Psoas muscle (tissue), 8 donors: ENCODE data around the gene TUBG2. TPM values are rescaled to one million over a fixed set of nuclear protein-coding genes. Genes with fewer than 3 reads are reported as not detected.

ENCODE experiments used
- ATAC-seq, 4 donors: fragments of 200-7000 bp; cut with Tn5 transposase; one replicate each; pipeline ENCODE4 v1.9.1; 2020; ENCODE audit warnings: moderate library complexity in 3 of 4, mild to moderate bottlenecking in 2 of 4
- DNase-seq, 2 donors: peaks; one replicate each; pipeline ENCODE4 v3.0.0-alpha.2; 2020
- H3K27ac ChIP-seq: fragments of 200-600 bp; one replicate; pipeline ENCODE4 v1.8.0; 2022
- H3K27me3 ChIP-seq, 3 donors: fragments of 200-600 bp in 1 of 3; one replicate each; pipeline versions ENCODE4 v1.6.1 to v1.8.0; 2013 to 2022; ENCODE audit warnings: low read length in 2 of 3, mild to moderate bottlenecking in 2 of 3, moderate library complexity in 1 of 3; ENCODE audit not compliant: insufficient read depth in 3 of 3
- H3K36me3 ChIP-seq, 2 donors: fragments of 200-600 bp in 1 of 2; one replicate each; pipeline versions ENCODE4 v1.6.1 to v1.8.0; 2013 to 2022; ENCODE audit warnings: low read depth in 1 of 2, mild to moderate bottlenecking in 1 of 2, moderate library complexity in 1 of 2; ENCODE audit not compliant: insufficient read depth in 1 of 2
- H3K4me1 ChIP-seq: fragments of 200-600 bp; one replicate; pipeline ENCODE4 v1.8.0; 2022
- H3K4me3 ChIP-seq: fragments of 200-600 bp; one replicate; pipeline ENCODE4 v1.8.0; 2022; ENCODE audit warnings: mild to moderate bottlenecking
- H3K9me3 ChIP-seq: fragments of 200-600 bp; one replicate; pipeline ENCODE4 v1.8.0; 2022
- CTCF ChIP-seq: fragments of 200-600 bp; IDR thresholded peaks from one replicate; pipeline ENCODE4 v1.8.0; 2022; ENCODE audit warnings: antibody characterized with exemption
- WGBS, 3 donors: extraction: QIAGEN DNeasy Blood & Tissue Kit; methylation state at CpG; one replicate each; pipeline versions ENCODE4 v1.1.6 to v1.1.7; 2013; 5-methylcytosine and 5-hydroxymethylcytosine counted together
- intact Hi-C, 2 donors: fragments of 100-400 bp; cut with DNase I; formaldehyde crosslinking; loops; one replicate each; pipeline versions ENCODE4 v1.11.0 to v1.14.2; 2022
- polyA plus RNA-seq, 3 donors: library from polyadenylated mRNA; stranded (reverse); fragments of 200-250 nt; gene quantifications; one replicate each; pipeline ENCODE4 v1.2.3, GENCODE V29; 2013
- total RNA-seq, 4 donors: library from RNA; stranded (reverse); fragmentation: NEBNext Ultra II Directional in 2 of 4; extraction: Animal tissue kit (Norgen Biotek cat#: 25700) in 2 of 4; gene quantifications; one replicate each; pipeline versions ENCODE4 v1.2.1 to v1.2.4, GENCODE V29; 2021 to 2023
- donor health status: healthy with polysubstance abuse.
- donor health status: DM: no; HTN: no; CAD: no; lungs with moderate emphysema.
- donor health status: Bipolar disorder and iron deficiency.
- donor health status: healthy.
- donor health status: DM: yes; HTN: yes; CAD: no.
- donor health status: DM: no; HTN: no; CAD: no.
- donor health status: DM: no; HTN: no; CAD: no.
- donor health status: DM: yes; HTN: yes; CAD: no.

Gene TUBG2
- total and polyA plus RNA-seq, 7 donors, result 2.7 to 11.9 (median 4.9) TPM

DNA sequence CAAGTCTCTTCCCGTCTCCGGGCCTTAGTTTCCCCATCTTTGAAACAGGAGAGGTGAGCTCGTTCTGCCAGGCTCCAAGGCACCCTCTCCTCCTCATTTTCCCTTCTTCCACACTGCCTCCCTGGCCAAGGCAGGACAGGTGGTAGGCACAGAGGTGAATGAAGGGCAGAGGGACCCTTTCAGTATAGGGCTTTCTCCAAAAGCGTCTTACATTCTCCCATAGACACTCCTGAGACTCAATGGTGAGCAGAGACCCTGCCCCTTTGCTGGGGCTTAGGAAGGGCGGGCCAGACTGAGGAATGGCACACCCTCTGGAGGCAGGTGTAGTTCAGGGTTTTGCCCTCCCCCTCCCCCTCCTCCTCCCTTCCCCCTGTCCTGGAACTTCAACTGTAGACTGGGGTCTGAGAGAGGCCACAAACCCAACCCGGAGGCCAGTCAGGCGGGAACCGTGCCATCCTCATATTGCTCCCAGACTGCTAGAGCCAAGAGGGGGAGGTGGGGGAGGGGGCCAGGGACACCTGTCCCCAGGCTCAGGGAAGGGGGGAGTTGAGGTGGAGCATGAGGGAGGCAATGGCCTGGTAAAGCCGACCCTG, 15.8 kb downstream of the TUBG2 start:
- peak overlapping the region; percentile 81 for H3K27ac ChIP-seq
- TF ChIP-seq CTCF, result no peak
- peak overlapping the region; percentile 96 for H3K4me3 ChIP-seq
- peaks cover 0 to 41% of the 10 kb centered on the region in 2 donors for H3K36me3 ChIP-seq
- WGBS, 3 donors, result 9 to 27% (median 14%) methylated on average over 9 of the region's 9 CpGs
- H3K9me3 ChIP-seq, result no peaks in the 10 kb centered on the region
- DNase-seq (peak; percentile 61 to 65), ATAC-seq (peak in 1 of 4 donors; percentile 25)
- H3K4me1 ChIP-seq, result peaks cover 38% of the 10 kb centered on the region
- intact Hi-C loops, result loop anchor here (2.0 to 10.0 kb wide), 4 partner anchors 53 to 360 kb away; partner anchors contain the start of gene PSMC3IP (in 1 of the 2)
- H3K27me3 ChIP-seq, result no peaks in the 10 kb centered on the region

DNA sequence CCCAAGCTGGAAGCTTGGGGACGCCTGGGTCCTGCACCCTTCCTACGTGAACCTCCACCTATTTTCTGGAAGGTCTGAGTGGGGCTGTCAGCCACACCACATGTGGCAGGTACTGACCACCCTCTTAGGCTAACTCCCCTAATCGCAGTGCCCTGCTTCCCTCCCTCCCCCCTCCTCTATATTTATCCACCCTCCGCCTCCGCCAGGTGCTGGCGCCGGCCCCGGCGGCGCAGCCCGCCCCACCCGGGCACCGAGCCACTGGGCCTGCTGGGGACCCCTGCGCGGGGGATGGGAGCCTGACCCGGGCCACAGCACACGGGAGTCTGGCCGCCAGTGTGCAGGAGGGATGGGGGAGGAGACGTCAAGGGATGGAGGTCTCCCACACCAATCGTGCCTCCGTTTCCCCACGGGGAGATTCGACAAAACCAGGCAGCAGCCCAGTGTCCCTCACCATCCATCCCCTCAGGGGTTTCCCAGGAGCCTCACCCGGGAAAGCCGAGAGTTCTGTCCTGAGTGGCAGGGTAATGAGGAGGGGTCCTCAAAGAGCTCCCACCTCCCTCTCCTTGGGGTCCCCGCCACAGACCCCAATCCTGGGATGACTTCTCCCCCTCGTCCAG, 16.4 kb downstream of the TUBG2 start:
- DNase-seq, result peak; percentile 56 to 71

GRCh38 chr17:42675965-42676423, 16.9 kb downstream of the TUBG2 start:
- H3K27me3 ChIP-seq, result no peaks in the 10 kb centered on the region
- peak overlapping the region; percentile 81 for H3K27ac ChIP-seq
- no peak for TF ChIP-seq CTCF
- 1% methylated on average over 37 to 43 of the region's 43 CpGs for WGBS, 3 donors
- intact Hi-C loops, result loop anchor here (2.0 to 10.0 kb wide), 3 partner anchors 57 to 361 kb away; partner anchors contain the start of gene PSMC3IP (in 1 of the 2)
- peak overlapping the region; percentile 96 for H3K4me3 ChIP-seq
- ATAC-seq (peak in 3 of 4 donors; percentile 21 to 29 (median 26)), DNase-seq (peak; percentile 68 to 83)
- H3K4me1 ChIP-seq, result peaks cover 45% of the 10 kb centered on the region
- peaks cover 0 to 30% of the 10 kb centered on the region in 2 donors for H3K36me3 ChIP-seq
- no peaks in the 10 kb centered on the region for H3K9me3 ChIP-seq

More for the DNA sequence above, 16.4 kb downstream of the TUBG2 start:
- H3K4me3 ChIP-seq, result peak overlapping the region; percentile 96
- WGBS, 3 donors, result 1 to 3% (median 2%) methylated on average over 26 to 27 of the region's 27 CpGs
- no peak for TF ChIP-seq CTCF
- H3K4me1 ChIP-seq, result peaks cover 43% of the 10 kb centered on the region
- H3K36me3 ChIP-seq, result peaks cover 0 to 35% of the 10 kb centered on the region in 2 donors
- no peaks in the 10 kb centered on the region for H3K9me3 ChIP-seq
- intact Hi-C loops, result loop anchor here (2.0 to 10.0 kb wide), 3 partner anchors 57 to 361 kb away; partner anchors contain the start of gene PSMC3IP (in 1 of the 2)
- ATAC-seq, result peak in 3 of 4 donors; percentile 1 to 23 (median 12)
- H3K27ac ChIP-seq, result peak overlapping the region; percentile 81
- H3K27me3 ChIP-seq, result no peaks in the 10 kb centered on the region

- TF ChIP-seq CTCF, result peak; percentile 31
- H3K27me3 ChIP-seq, result no peaks in the 10 kb centered on the region
Measured at GRCh38 chr17:42676424-42677011, 17.4 kb downstream of the TUBG2 start, which contains the start of gene PLEKHH3. TSS of gene PLEKHH3 (minus strand) at chr17:42676994. CDS start at chr17:42676563, 431 bp downstream.

More at GRCh38 chr17:42676424-42677011, 17.4 kb downstream of the TUBG2 start, which contains the start of gene PLEKHH3:
- H3K27ac ChIP-seq, result peak within 1 kb of the TSS; percentile 81
- no peaks in the 10 kb centered on the region for H3K9me3 ChIP-seq
- H3K36me3 ChIP-seq, result peaks cover 0 to 24% of the 10 kb centered on the region in 2 donors
- DNase-seq (no peak), ATAC-seq (no peak)
- intact Hi-C loops, result loop anchor here (5.0 to 10.0 kb wide), 2 partner anchors 99 to 362 kb away; partner anchors contain the start of gene PSMC3IP (in 1 of the 2)
- peak within 1 kb of the TSS; percentile 96 for H3K4me3 ChIP-seq
- 0 to 1% (median 0%) methylated on average over 31 to 51 of the region's 51 CpGs for WGBS, 3 donors
- H3K4me1 ChIP-seq, result peaks cover 45% of the 10 kb centered on the region
